Measurements from ENCODE around the gene HOXB5. TPM values are rescaled to one million over a fixed set of nuclear protein-coding genes. Genes with fewer than 3 reads are reported as not detected.

HOXB5 gene
- total RNA-seq, 6 donors from 2014 or later, result 0.39 to 5.0 (median 1.5) TPM

DNA sequence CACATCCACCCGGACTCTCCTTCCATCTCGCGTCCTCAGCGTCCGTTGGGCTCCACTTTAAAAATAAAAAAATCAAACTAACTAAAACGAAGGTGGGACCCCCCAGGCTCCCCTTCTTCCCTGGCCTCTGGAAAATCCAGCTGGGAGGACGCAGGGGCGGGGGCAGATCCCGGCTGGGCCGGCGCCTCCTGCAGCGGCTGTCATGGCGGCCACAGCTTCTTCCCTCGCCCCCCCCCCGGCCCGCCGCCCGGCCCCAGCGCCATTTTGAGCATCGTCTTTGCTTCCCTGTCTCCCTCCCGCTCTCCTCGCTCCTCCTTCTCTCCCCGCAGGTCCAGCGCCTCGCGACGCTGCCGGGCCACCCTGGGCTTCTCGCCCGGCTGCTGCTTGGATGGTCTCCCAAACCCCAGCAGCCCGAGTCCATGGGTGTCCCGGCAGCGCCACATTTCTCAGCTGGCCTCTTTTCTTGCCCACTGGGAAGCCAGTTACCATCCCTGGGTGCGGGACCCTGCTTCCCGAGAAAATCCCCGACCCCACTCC lies 51.9 kb downstream of the HOXB5 start:
- WGBS, 2 donors, result 6 to 16% methylated on average over 27 to 31 of the region's 36 CpGs
- peaks cover 9 to 29% (median 18%) of the 10 kb centered on the region in 4 donors for H3K4me1 ChIP-seq
- no peaks in the 10 kb centered on the region for H3K9me3 ChIP-seq
- H3K27me3 ChIP-seq, result peaks cover 0 to 41% (median 22%) of the 10 kb centered on the region in 4 donors
- peak; percentile 61 to 76 for ATAC-seq (ENCODE audit: low FRiP score in 2 of 2)
- H3K4me3 ChIP-seq, result peak overlapping the region in 3 of 4 donors; percentile 42 to 60 (median 53)
- TF ChIP-seq POLR2AphosphoS5 (IDR thresholded peaks at IDR 0.05) (no peak), EP300 (IDR thresholded peaks at IDR 0.05) (no peak), POLR2A (IDR thresholded peaks at IDR 0.05) (peak in 1 of 4 donors; percentile 12)
- TF ChIP-seq, protein P1, sequence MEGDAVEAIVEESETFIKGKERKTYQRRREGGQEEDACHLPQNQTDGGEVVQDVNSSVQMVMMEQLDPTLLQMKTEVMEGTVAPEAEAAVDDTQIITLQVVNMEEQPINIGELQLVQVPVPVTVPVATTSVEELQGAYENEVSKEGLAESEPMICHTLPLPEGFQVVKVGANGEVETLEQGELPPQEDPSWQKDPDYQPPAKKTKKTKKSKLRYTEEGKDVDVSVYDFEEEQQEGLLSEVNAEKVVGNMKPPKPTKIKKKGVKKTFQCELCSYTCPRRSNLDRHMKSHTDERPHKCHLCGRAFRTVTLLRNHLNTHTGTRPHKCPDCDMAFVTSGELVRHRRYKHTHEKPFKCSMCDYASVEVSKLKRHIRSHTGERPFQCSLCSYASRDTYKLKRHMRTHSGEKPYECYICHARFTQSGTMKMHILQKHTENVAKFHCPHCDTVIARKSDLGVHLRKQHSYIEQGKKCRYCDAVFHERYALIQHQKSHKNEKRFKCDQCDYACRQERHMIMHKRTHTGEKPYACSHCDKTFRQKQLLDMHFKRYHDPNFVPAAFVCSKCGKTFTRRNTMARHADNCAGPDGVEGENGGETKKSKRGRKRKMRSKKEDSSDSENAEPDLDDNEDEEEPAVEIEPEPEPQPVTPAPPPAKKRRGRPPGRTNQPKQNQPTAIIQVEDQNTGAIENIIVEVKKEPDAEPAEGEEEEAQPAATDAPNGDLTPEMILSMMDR (IDR thresholded peaks at IDR 0.05), result no peak
- H3K27ac ChIP-seq, result peak overlapping the region; percentile 81 to 90 (median 88)
- peak in 1 of 2 donors; percentile 92 for DNase-seq
- H3K36me3 ChIP-seq, result no peaks in the 10 kb centered on the region

Small RNA genes lying within 50 kb of the gene (small RNA-seq; reads per million reads assigned to genes)
- 0 to 0.07 (median 0) reads per million in 4 donors for gene MIR196A1

Other genes with a start within 250 kb of the HOXB5 start
- 1 to 10 TPM; 1.9 to 5.3 (median 3.9) TPM for gene SKAP1, start 163.6 kb downstream of the HOXB5 start, total RNA-seq
- not detected for gene HOXB1, start 62.8 kb downstream of the HOXB5 start, total RNA-seq
- 10 to 100 TPM in 2 of 6 donors, 1 to 10 TPM in 4; 1.4 to 16.1 (median 7.4) TPM for gene HOXB2, start 48.7 kb downstream of the HOXB5 start, total RNA-seq
- gene HOXB4, start 15.4 kb downstream of the HOXB5 start, total RNA-seq, result 1 to 10 TPM in 4 of 6 donors, under 1 TPM in 2; 0.61 to 5.6 (median 2.0) TPM
- 10 to 100 TPM in 2 of 6 donors, 1 to 10 TPM in 4; 2.9 to 12.6 (median 7.9) TPM for gene HOXB3, start 3.5 kb downstream of the HOXB5 start, total RNA-seq
- gene HOXB6, start 11.2 kb upstream of the HOXB5 start, total RNA-seq, result 10 to 100 TPM in 2 of 6 donors, 1 to 10 TPM in 4; 1.1 to 11.3 (median 7.0) TPM
- 1 to 10 TPM in 5 of 6 donors, not detected in 1; 1.1 to 3.7 (median 1.3) TPM for gene HOXB7, start 17.2 kb upstream of the HOXB5 start, total RNA-seq
- gene HOXB8, start 21.5 kb upstream of the HOXB5 start, total RNA-seq, result under 1 TPM in 2 of 6 donors, not detected in 4; 0.23 to 0.27 TPM
- gene HOXB9, start 32.6 kb upstream of the HOXB5 start, total RNA-seq, result under 1 TPM in 3 of 6 donors, not detected in 3; 0.20 to 0.30 (median 0.29) TPM
- not detected for gene PRAC1, start 128.7 kb upstream of the HOXB5 start, total RNA-seq
- not detected for gene PRAC2, start 129.4 kb upstream of the HOXB5 start, total RNA-seq
- not detected for gene HOXB13, start 135.0 kb upstream of the HOXB5 start, total RNA-seq
- 10 to 100 TPM in 1 of 6 donors, 1 to 10 TPM in 4, under 1 TPM in 1; 0.69 to 12.1 (median 1.5) TPM for gene TTLL6, start 223.4 kb upstream of the HOXB5 start, total RNA-seq
- gene CALCOCO2, start 237.3 kb upstream of the HOXB5 start, total RNA-seq, result 100 to 1,000 TPM; 123 to 330 (median 180) TPM

Measured in upper lobe of left lung (tissue), 6 donors.